HL-60 (cell line): ENCODE measurements around the gene ATP11A.

ENCODE experiments used
- POLR2AphosphoS5 ChIP-seq: IDR thresholded peaks from 2 replicates; pipeline ENCODE4 v1.6.1; 2012; ENCODE audit warnings: low read depth
- SPI1 ChIP-seq: IDR thresholded peaks from 2 replicates; pipeline ENCODE4 v1.6.1; 2012; ENCODE audit warnings: low read depth, mild to moderate bottlenecking, borderline replicate concordance
- TF ChIP-seq, protein P1 (sequence below): IDR thresholded peaks from one replicate; pipeline ENCODE4 v1.5.1; 2011; ENCODE audit warnings: low read length, control low read depth, inconsistent platforms; ENCODE audit not compliant: insufficient read depth
- TF ChIP-seq, protein P2 (sequence below): IDR thresholded peaks from 2 replicates; pipeline ENCODE4 v1.6.1; 2012; ENCODE audit warnings: low read depth; ENCODE audit not compliant: insufficient replicate concordance

DNA sequence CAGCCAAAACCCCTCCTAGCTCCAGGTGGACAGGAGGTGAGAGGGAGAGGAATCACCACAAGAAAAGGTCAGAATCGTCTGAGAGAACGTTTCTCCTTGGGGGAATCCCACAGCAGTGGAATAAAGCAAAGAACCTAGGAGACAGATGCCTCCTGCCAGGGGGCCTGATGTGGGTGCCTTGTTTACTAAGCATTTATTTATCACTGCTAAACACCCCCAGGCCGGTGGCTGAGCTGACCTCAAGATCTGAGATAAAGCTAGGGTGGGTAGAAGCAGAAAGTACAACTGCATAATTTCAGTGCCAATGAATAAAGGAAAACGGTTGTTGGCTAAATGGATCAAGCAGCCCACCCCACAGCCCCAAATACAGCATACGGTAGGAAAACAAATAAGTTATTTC is 33.9 kb upstream of the ATP11A start:
- TF ChIP-seq, protein P1, sequence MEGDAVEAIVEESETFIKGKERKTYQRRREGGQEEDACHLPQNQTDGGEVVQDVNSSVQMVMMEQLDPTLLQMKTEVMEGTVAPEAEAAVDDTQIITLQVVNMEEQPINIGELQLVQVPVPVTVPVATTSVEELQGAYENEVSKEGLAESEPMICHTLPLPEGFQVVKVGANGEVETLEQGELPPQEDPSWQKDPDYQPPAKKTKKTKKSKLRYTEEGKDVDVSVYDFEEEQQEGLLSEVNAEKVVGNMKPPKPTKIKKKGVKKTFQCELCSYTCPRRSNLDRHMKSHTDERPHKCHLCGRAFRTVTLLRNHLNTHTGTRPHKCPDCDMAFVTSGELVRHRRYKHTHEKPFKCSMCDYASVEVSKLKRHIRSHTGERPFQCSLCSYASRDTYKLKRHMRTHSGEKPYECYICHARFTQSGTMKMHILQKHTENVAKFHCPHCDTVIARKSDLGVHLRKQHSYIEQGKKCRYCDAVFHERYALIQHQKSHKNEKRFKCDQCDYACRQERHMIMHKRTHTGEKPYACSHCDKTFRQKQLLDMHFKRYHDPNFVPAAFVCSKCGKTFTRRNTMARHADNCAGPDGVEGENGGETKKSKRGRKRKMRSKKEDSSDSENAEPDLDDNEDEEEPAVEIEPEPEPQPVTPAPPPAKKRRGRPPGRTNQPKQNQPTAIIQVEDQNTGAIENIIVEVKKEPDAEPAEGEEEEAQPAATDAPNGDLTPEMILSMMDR = no peak
- TF ChIP-seq POLR2AphosphoS5 = no peak
- TF ChIP-seq SPI1 = no peak
- TF ChIP-seq, protein P2, sequence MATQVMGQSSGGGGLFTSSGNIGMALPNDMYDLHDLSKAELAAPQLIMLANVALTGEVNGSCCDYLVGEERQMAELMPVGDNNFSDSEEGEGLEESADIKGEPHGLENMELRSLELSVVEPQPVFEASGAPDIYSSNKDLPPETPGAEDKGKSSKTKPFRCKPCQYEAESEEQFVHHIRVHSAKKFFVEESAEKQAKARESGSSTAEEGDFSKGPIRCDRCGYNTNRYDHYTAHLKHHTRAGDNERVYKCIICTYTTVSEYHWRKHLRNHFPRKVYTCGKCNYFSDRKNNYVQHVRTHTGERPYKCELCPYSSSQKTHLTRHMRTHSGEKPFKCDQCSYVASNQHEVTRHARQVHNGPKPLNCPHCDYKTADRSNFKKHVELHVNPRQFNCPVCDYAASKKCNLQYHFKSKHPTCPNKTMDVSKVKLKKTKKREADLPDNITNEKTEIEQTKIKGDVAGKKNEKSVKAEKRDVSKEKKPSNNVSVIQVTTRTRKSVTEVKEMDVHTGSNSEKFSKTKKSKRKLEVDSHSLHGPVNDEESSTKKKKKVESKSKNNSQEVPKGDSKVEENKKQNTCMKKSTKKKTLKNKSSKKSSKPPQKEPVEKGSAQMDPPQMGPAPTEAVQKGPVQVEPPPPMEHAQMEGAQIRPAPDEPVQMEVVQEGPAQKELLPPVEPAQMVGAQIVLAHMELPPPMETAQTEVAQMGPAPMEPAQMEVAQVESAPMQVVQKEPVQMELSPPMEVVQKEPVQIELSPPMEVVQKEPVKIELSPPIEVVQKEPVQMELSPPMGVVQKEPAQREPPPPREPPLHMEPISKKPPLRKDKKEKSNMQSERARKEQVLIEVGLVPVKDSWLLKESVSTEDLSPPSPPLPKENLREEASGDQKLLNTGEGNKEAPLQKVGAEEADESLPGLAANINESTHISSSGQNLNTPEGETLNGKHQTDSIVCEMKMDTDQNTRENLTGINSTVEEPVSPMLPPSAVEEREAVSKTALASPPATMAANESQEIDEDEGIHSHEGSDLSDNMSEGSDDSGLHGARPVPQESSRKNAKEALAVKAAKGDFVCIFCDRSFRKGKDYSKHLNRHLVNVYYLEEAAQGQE = no peak
